HepG2 (cell line): Measurements from ENCODE around the gene MXD3. TPM values are rescaled to one million over a fixed set of nuclear protein-coding genes. Genes with fewer than 3 reads are reported as not detected.

Experiments used
- ATAC-seq: fragments of 200-7000 bp; cut with Tn5 transposase; 3 replicates; pipeline ENCODE4 v1.9.1; 2020; ENCODE audit warnings: mild to moderate bottlenecking, moderate library complexity
- BruUV-seq: library from RNA; stranded (reverse); fragments of 400-500 nt; replicated peaks from 2 replicates; lab custom pipeline; 2021; lab: Mats Ljungman, UMichigan
- CTCF ChIA-PET: fragments of 300-600 bp; formaldehyde crosslinking; extraction: SDS; loops from one replicate; lab custom pipeline; 2021; ENCODE audit warnings: low total read pairs, inconsistent platforms, low intra/inter-chr PET ratio; lab: Yijun Ruan, JAX
- POLR2A ChIA-PET: fragments of 350-600 bp; sonication (Branson Sonifier 250); formaldehyde crosslinking; loops from one replicate; lab custom pipeline; 2020; ENCODE audit warnings: antibody characterized with exemption, inconsistent platforms; lab: Yijun Ruan, JAX
- DNase-seq: peaks from one replicate; pipeline ENCODE4 v3.0.0-alpha.2; 2015; ENCODE audit warnings: low spot score
- FAIRE-seq: peaks from 3 replicates; lab custom pipeline; 2011; peaks lifted over from hg19 to GRCh38; lab: Jason Lieb, UNC
- H2AFZ ChIP-seq: one replicate; pipeline ENCODE4 v1.6.1; 2011; ENCODE audit warnings: low read length, inconsistent platforms
- H3K27ac ChIP-seq: fragments of 300-600 bp; 3 replicates; pipeline ENCODE4 v1.8.0; 2011; ENCODE audit warnings: mixed run types, mild to moderate bottlenecking, mixed read lengths, low read length, inconsistent platforms; ENCODE audit not compliant: insufficient read depth; ENCODE audit errors: extremely low read length
- H3K27me3 ChIP-seq, 2 experiments: fragments of 200-600 bp in 1 of 2; 2 replicates in 1 of 2; 3 replicates in 1 of 2; pipeline versions ENCODE4 v1.6.0 to v1.8.0; 2011; ENCODE audit warnings: low read length in 2 of 2, mild to moderate bottlenecking in 2 of 2, moderate library complexity in 2 of 2, inconsistent platforms in 1 of 2; ENCODE audit not compliant: insufficient read depth in 2 of 2, control insufficient read depth in 1 of 2
- H3K36me3 ChIP-seq, 2 experiments: fragments of 200-600 bp in 1 of 2; replicated peaks in 1 of 2; 2 replicates in 1 of 2; 3 replicates in 1 of 2; pipeline versions ENCODE4 v1.5.1 to v1.8.0; 2011; ENCODE audit warnings: low read length in 2 of 2, inconsistent platforms in 1 of 2; ENCODE audit not compliant: insufficient read depth in 2 of 2, control insufficient read depth in 1 of 2
- H3K4me1 ChIP-seq: 2 replicates; pipeline ENCODE4 v1.5.1; 2012; ENCODE audit warnings: low read length, inconsistent platforms; ENCODE audit not compliant: insufficient read depth
- H3K4me2 ChIP-seq: 2 replicates; pipeline ENCODE4 v1.6.0; 2011; ENCODE audit warnings: low read depth, low read length, inconsistent platforms
- H3K4me3 ChIP-seq, 3 experiments: fragments of 200-600 bp in 1 of 3; sonication (generic), shearing (Covaris generic) in 1 of 3; replicated peaks in 1 of 3; 2 replicates each; pipeline ENCODE4 v1.5.1; 2011 to 2016; ENCODE audit warnings: low read length in 3 of 3, inconsistent platforms in 2 of 3, low read depth in 2 of 3, mild to moderate bottlenecking in 2 of 3, control low read depth in 1 of 3, mixed read lengths in 1 of 3; ENCODE audit not compliant: insufficient read depth in 1 of 3
- H3K79me2 ChIP-seq: one replicate; pipeline ENCODE4 v1.6.1; 2011; ENCODE audit warnings: low read length, inconsistent platforms; ENCODE audit not compliant: insufficient read depth
- H3K9ac ChIP-seq: 2 replicates; pipeline ENCODE4 v1.6.0; 2011; ENCODE audit warnings: mild to moderate bottlenecking, low read depth, low read length, inconsistent platforms; ENCODE audit not compliant: insufficient read depth
- H3K9me3 ChIP-seq: 2 replicates; pipeline ENCODE4 v1.5.1; 2012; ENCODE audit warnings: mild to moderate bottlenecking, low read length
- H4K20me1 ChIP-seq: 2 replicates; pipeline ENCODE4 v1.6.0; 2011; ENCODE audit warnings: inconsistent platforms, mild to moderate bottlenecking, low read length, moderate library complexity; ENCODE audit not compliant: insufficient read depth
- HDAC2 ChIP-seq: sonication (generic); formaldehyde crosslinking; IDR thresholded peaks from 2 replicates; pipeline ENCODE4 v1.4.0; 2020; ENCODE audit warnings: missing genetic modification reagents
- IKZF4 ChIP-seq: sonication (generic); formaldehyde crosslinking; IDR thresholded peaks from 2 replicates; pipeline ENCODE4 v1.5.1; 2020; ENCODE audit warnings: borderline replicate concordance, mild to moderate bottlenecking, low read depth, missing genetic modification reagents; ENCODE audit errors: not compliant biosample characterization
- IRX3 ChIP-seq: sonication (generic); formaldehyde crosslinking; IDR thresholded peaks from 2 replicates; pipeline ENCODE4 v1.8.1; 2023; ENCODE audit warnings: mild to moderate bottlenecking, low read depth, missing genetic modification reagents, borderline replicate concordance
- KLF12 ChIP-seq: sonication (generic); formaldehyde crosslinking; IDR thresholded peaks from 2 replicates; pipeline ENCODE4 v1.4.0; 2020; ENCODE audit warnings: missing genetic modification reagents, borderline replicate concordance
- LBX2 ChIP-seq: sonication (generic); formaldehyde crosslinking; IDR thresholded peaks from 2 replicates; pipeline ENCODE4 v1.5.0; 2020; ENCODE audit warnings: missing genetic modification reagents, mild to moderate bottlenecking, borderline replicate concordance
- MTF1 ChIP-seq: sonication (generic); formaldehyde crosslinking; IDR thresholded peaks from 2 replicates; pipeline ENCODE4 v1.5.0; 2020; ENCODE audit warnings: missing genetic modification reagents
- MTF2 ChIP-seq: sonication (generic); formaldehyde crosslinking; IDR thresholded peaks from 2 replicates; pipeline ENCODE4 v1.5.0; 2020; ENCODE audit warnings: missing genetic modification reagents, borderline replicate concordance
- PAF1 ChIP-seq: IDR thresholded peaks from 2 replicates; pipeline ENCODE4 v1.6.1; 2016; ENCODE audit warnings: missing genetic modification reagents, missing compliant biosample characterization
- PHF21A ChIP-seq: sonication (generic); formaldehyde crosslinking; IDR thresholded peaks from 2 replicates; pipeline ENCODE4 v1.5.0; 2020; ENCODE audit warnings: mild to moderate bottlenecking, missing genetic modification reagents
- RCOR2 ChIP-seq: IDR thresholded peaks from 2 replicates; pipeline ENCODE4 v1.6.1; 2016; ENCODE audit warnings: missing biosample characterization, missing genetic modification reagents
- RFX1 ChIP-seq: fragments of 450-650 bp; IDR thresholded peaks from 2 replicates; pipeline ENCODE4 v1.6.1; 2017
- ZBTB43 ChIP-seq: sonication (generic); formaldehyde crosslinking; conservative IDR thresholded peaks from 2 replicates; pipeline ENCODE4 v1.4.0; 2020; ENCODE audit warnings: missing genetic modification reagents
- ZNF432 ChIP-seq: sonication (generic); formaldehyde crosslinking; IDR thresholded peaks from 2 replicates; pipeline ENCODE4 v1.5.0; 2020; ENCODE audit warnings: missing genetic modification reagents, mild to moderate bottlenecking, borderline replicate concordance
- WGBS: methylation state at CpG from one replicate; pipeline ENCODE4 v1.1.6; 2017; ENCODE audit warnings: low lambda C conversion rate; 5-methylcytosine and 5-hydroxymethylcytosine counted together
- in situ Hi-C: cut with HindIII; loops from 2 replicates; pipeline ENCODE4 v1.10.0; 2017; ENCODE audit warnings: low pct_unique_long_range_greater_than_20kb; ENCODE audit not compliant: extremely low pct_ligation_motif_present
- intact Hi-C: fragments of 100-400 bp; cut with micrococcal nuclease; formaldehyde crosslinking; loops from one replicate; pipeline ENCODE4 v1.10.0; 2022; ENCODE audit not compliant: unreplicated experiment
- polyA plus RNA-seq, 8 experiments: library from polyadenylated mRNA; depleted of rRNA in 3 of 8; stranded (reverse) in 7 of 8; unstranded in 1 of 8; fragments of >200 nt; fragmentation: Illumina TruSeq in 4 of 8; extraction: Trizol in 4 of 8; gene quantifications; 2 replicates each; pipeline versions ENCODE4 v1.2.1 to v1.2.3, GENCODE V29; 2011 to 2016; ENCODE audit warnings: low read depth in 4 of 8, missing spikeins in 1 of 8, mixed read lengths in 1 of 8; ENCODE audit not compliant: insufficient read depth in 1 of 8
- total RNA-seq, 5 experiments: library from RNA; depleted of rRNA; stranded (reverse); fragments of >200 nt; fragmentation: Illumina TruSeq; extraction: Trizol; gene quantifications; 2 replicates each; pipeline ENCODE4 v1.2.3, GENCODE V29; 2016; ENCODE audit warnings: low read depth in 1 of 5
- TF ChIP-seq, protein P1 (sequence below): sonication (generic); formaldehyde crosslinking; IDR thresholded peaks from 2 replicates; pipeline ENCODE4 v1.5.0; 2020; ENCODE audit warnings: mild to moderate bottlenecking, missing genetic modification reagents, borderline replicate concordance

Gene MXD3
- total and polyA plus RNA-seq, 2 of the 13 experiments (the other 11 are each of a cell fraction or from before 2014, with no cell fraction given) = 10.5 to 12.8 TPM

- in situ Hi-C loops (no loop called here), intact Hi-C loops (no loop called here)
- ATAC-seq (no peak; the same call in 2 of the 3 replicates), DNase-seq (no peak), FAIRE-seq (no peak)
- Histone ChIP-seq H4K20me1 (no peaks in the 10 kb centered on the region), H2AFZ (no peak overlapping the region), H3K27me3 (peaks cover 1 to 10% of the 10 kb centered on the region in 2 experiments; a peak in 2 of 5 replicates), H3K4me3 (no peak overlapping the region), H3K36me3 (no peaks in the 10 kb centered on the region), H3K4me1 (peaks cover 6% of the 10 kb centered on the region; the same call in 1 of the 2 replicates), H3K27ac (no peak overlapping the region), H3K9ac (no peak overlapping the region), H3K79me2 (no peaks in the 10 kb centered on the region), H3K4me2 (no peak overlapping the region), H3K9me3 (no peaks in the 10 kb centered on the region)
- BruUV-seq = no TSS peak
- WGBS = 81% methylated on average over 4 of the region's 9 CpGs
- ChIA-PET CTCF (no interaction called here), POLR2A (no interaction called here)
- no peak for TF ChIP-seq MTF1 (CRISPR knock-in tag)
- TF ChIP-seq RFX1 = no peak
- no peak for TF ChIP-seq MTF2 (CRISPR knock-in tag)
- TF ChIP-seq IRX3 (CRISPR knock-in tag) = no peak
- no peak for TF ChIP-seq KLF12 (CRISPR knock-in tag)
- TF ChIP-seq, protein P1, sequence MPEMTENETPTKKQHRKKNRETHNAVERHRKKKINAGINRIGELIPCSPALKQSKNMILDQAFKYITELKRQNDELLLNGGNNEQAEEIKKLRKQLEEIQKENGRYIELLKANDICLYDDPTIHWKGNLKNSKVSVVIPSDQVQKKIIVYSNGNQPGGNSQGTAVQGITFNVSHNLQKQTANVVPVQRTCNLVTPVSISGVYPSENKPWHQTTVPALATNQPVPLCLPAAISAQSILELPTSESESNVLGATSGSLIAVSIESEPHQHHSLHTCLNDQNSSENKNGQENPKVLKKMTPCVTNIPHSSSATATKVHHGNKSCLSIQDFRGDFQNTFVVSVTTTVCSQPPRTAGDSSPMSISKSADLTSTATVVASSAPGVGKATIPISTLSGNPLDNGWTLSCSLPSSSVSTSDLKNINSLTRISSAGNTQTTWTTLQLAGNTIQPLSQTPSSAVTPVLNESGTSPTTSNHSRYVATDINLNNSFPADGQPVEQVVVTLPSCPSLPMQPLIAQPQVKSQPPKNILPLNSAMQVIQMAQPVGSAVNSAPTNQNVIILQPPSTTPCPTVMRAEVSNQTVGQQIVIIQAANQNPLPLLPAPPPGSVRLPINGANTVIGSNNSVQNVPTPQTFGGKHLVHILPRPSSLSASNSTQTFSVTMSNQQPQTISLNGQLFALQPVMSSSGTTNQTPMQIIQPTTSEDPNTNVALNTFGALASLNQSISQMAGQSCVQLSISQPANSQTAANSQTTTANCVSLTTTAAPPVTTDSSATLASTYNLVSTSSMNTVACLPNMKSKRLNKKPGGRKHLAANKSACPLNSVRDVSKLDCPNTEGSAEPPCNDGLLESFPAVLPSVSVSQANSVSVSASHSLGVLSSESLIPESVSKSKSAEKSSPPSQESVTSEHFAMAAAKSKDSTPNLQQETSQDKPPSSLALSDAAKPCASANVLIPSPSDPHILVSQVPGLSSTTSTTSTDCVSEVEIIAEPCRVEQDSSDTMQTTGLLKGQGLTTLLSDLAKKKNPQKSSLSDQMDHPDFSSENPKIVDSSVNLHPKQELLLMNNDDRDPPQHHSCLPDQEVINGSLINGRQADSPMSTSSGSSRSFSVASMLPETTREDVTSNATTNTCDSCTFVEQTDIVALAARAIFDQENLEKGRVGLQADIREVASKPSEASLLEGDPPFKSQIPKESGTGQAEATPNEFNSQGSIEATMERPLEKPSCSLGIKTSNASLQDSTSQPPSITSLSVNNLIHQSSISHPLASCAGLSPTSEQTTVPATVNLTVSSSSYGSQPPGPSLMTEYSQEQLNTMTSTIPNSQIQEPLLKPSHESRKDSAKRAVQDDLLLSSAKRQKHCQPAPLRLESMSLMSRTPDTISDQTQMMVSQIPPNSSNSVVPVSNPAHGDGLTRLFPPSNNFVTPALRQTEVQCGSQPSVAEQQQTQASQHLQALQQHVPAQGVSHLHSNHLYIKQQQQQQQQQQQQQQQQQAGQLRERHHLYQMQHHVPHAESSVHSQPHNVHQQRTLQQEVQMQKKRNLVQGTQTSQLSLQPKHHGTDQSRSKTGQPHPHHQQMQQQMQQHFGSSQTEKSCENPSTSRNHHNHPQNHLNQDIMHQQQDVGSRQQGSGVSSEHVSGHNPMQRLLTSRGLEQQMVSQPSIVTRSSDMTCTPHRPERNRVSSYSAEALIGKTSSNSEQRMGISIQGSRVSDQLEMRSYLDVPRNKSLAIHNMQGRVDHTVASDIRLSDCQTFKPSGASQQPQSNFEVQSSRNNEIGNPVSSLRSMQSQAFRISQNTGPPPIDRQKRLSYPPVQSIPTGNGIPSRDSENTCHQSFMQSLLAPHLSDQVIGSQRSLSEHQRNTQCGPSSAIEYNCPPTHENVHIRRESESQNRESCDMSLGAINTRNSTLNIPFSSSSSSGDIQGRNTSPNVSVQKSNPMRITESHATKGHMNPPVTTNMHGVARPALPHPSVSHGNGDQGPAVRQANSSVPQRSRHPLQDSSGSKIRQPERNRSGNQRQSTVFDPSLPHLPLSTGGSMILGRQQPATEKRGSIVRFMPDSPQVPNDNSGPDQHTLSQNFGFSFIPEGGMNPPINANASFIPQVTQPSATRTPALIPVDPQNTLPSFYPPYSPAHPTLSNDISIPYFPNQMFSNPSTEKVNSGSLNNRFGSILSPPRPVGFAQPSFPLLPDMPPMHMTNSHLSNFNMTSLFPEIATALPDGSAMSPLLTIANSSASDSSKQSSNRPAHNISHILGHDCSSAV (CRISPR knock-in tag) = no peak
- no peak for TF ChIP-seq HDAC2 (CRISPR knock-in tag)
- TF ChIP-seq RCOR2 (CRISPR knock-in tag) = no peak
- no peak for TF ChIP-seq ZBTB43 (CRISPR knock-in tag)
- TF ChIP-seq LBX2 (CRISPR knock-in tag) = no peak
- TF ChIP-seq PAF1 (CRISPR knock-in tag) = no peak
- TF ChIP-seq ZNF432 = no peak
- no peak for TF ChIP-seq PHF21A (CRISPR knock-in tag)
- TF ChIP-seq IKZF4 (CRISPR knock-in tag) = no peak
Measured at GRCh38 chr5:177295924-177296323, 15.8 kb downstream of the MXD3 start.
